GM12874 (cell line): ENCODE results near the gene INSC.

Experiments
- TF ChIP-seq, protein P1 (sequence below): IDR thresholded peaks from 2 replicates; pipeline ENCODE4 v1.5.1; 2011; ENCODE audit warnings: low read depth, mild to moderate bottlenecking, control low read depth, low read length, moderate library complexity; ENCODE audit not compliant: insufficient read depth

Gene INSC

DNA sequence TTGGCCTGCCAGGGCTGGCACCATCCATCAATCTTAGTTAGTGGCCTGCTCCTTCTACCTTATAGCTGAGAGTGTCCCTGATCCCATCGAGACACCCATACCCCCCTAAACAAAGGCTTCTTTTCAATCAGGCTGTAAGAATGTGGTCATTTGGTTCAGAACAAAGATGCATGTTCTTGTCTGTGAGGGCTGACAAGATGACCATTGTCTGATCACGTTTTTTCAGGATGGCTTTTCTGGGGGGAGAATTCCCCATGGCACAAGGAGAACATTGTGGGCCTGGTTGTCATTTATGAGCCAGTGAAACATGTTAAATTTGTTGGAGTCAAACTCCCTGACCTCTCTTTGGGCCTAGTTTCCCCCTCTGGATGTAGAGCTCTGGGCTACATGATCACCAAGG is 160.4 kb downstream of the INSC start:
- TF ChIP-seq, protein P1, sequence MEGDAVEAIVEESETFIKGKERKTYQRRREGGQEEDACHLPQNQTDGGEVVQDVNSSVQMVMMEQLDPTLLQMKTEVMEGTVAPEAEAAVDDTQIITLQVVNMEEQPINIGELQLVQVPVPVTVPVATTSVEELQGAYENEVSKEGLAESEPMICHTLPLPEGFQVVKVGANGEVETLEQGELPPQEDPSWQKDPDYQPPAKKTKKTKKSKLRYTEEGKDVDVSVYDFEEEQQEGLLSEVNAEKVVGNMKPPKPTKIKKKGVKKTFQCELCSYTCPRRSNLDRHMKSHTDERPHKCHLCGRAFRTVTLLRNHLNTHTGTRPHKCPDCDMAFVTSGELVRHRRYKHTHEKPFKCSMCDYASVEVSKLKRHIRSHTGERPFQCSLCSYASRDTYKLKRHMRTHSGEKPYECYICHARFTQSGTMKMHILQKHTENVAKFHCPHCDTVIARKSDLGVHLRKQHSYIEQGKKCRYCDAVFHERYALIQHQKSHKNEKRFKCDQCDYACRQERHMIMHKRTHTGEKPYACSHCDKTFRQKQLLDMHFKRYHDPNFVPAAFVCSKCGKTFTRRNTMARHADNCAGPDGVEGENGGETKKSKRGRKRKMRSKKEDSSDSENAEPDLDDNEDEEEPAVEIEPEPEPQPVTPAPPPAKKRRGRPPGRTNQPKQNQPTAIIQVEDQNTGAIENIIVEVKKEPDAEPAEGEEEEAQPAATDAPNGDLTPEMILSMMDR, result no peak

DNA sequence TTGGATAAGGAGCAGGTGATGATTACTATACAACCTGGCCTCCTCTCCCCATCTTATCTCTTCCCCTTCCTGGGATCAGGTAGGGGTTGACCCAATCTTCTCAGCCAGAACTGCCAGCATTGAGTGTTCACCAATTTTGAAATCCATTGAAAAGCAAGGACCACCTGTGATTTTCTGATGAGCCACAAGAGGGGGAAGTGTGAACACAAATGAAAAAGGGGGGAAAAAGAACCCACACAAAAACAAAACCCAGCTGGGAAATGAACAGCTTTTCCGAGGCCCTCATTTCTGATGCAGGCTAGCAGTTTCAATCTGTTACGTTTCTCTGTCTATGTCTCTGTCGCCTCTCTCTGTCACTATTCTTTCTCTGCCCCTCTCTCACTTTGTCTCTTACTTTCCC is 161.9 kb downstream of the INSC start:
- TF ChIP-seq, protein P1, result no peak

DNA sequence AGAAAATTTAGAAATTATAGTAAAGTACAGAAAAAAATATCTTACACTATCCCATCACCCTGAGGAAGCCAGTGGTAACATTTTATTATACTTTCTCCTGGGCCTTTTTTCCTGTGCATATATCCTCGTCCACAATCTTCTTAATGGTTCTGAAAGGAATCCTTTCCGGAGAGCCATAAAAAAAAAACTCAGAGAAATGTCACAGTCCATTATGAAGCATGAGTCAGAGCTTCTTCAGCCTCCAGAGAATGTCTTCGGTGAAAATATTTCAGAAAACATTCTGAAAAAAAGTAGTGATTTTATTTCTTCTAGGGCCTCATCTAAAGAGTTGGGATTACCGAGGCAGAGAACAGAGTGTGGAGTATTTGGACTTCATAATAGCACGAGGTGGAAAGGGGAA is 163.4 kb downstream of the INSC start:
- TF ChIP-seq, protein P1, result no peak

DNA sequence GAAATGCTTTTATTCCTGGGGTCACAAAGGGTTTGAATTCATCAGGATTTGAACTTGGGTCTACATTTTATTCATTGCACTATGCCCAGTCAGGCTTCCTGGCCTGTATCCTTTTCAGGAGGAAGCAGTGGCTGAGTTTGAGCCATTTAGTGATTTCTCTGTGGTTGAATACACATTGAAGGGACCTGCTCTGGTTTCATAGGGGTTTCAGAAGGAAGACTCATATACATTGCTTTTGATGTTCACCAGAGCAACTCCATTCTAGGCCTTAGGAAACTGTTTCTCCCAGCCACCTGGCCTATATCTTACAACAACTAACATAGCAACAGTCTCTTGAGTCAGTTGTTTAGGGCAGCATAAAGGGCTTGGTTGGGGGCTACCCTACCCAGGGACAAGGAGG is 165.7 kb downstream of the INSC start:
- TF ChIP-seq, protein P1, result no peak

DNA sequence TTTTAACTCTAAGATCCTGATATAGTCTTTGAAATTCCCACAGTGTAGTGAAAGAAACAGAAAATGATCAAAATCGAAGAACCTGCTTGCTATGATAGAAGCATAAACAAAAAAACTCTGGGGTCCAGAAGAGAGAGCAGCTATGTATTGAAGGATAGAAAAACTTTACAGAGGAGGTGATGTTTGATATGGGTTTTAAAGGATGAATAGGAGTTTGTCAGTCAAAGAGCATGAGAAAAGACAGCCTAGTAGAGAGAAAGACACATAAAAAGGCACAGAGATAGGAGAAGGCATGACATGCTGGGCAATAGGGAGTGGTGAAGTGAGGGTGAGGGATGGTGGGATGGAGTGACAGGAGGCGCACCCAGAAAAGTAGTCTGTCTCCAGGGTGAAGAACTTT is 168.0 kb downstream of the INSC start:
- TF ChIP-seq, protein P1, result no peak

DNA sequence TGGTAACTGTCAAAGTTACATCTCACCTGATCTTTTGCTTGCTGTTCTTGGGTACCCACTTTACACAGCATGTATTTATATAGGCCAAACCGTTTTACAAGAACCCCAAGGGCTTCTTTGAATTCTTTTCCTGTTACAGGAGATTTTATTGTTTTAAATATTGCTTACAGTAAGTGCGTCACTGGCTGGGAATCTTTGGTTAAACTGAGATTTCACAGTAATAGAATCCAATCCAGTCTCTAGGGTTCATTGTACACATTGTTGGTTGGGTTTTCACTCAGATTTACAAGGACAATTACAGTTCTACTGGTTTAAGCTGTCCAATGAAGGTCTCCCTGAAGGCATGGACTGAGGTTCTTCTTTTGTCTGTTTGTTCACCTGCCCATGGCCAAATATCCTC is 171.7 kb downstream of the INSC start:
- TF ChIP-seq, protein P1, result no peak

DNA sequence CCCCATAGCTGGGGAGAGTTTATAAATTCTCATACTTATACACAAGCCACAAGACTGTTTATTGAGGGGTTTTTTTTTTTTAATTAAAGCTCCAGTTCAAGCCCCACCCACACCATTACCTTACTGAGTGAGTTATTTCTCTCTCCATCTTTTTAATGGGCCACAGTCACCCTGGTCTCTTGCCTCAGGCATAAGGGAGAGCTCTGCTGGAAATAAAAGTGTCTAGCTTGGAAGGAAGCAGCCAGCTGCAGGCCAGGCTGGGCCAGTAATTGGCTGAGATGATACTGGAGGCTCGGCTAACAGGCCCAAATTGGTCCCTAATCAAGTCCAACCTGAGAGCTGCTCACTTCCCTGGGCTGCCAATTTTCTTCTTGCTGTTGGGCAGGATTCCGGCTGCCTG is 174.1 kb downstream of the INSC start:
- TF ChIP-seq, protein P1, result no peak

DNA sequence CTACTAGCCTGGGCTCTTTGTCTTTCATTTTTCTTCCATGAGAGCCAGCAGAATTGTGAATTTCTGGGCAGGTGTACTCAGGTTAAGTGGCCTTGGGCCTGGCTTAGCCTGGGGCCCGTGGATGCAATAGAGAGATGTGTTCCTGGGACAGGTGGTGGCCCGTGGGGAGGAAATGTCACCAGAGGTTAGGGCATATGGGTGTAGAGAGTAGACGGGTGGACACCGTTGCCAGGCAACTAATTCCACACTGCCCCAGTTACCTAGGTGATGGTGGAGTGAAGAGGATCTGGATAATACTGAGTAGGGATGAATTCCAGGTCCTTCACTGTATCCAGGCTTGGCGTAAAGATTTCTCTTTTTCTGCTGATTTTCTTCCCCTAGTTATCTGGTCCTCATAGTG is 175.0 kb downstream of the INSC start:
- TF ChIP-seq, protein P1, result no peak
